GM23338 (cell line): ENCODE results near the gene GM2A.

ENCODE experiments used
- CREB1 ChIP-seq: fragments of 250-450 bp; sonication (Bioruptor Pico); IDR thresholded peaks from 2 replicates; pipeline ENCODE4 v1.5.0; 2020; ENCODE audit warnings: low read depth, mild to moderate bottlenecking, moderate library complexity
- CTCF ChIP-seq, 2 experiments: fragments of 200-600 bp in 1 of 2; sonication (generic) in 1 of 2; conservative IDR thresholded peaks; 2 replicates each; pipeline versions ENCODE4 v1.5.1 to v1.6.1; 2016 to 2017; ENCODE audit warnings: antibody characterized with exemption in 2 of 2, low read depth in 2 of 2, mild to moderate bottlenecking in 2 of 2, moderate library complexity in 1 of 2
- EZH2 ChIP-seq: fragments of 200-600 bp; sonication (generic); IDR thresholded peaks from one replicate; pipeline ENCODE4 v1.8.0; 2017; ENCODE audit warnings: antibody characterized with exemption, mild to moderate bottlenecking, low read depth; ENCODE audit not compliant: unreplicated experiment
- EZH2phosphoT487 ChIP-seq: fragments of 200-600 bp; sonication (generic); IDR thresholded peaks from one replicate; pipeline ENCODE4 v1.8.1; 2018; ENCODE audit warnings: antibody characterized with exemption; ENCODE audit not compliant: unreplicated experiment
- JUNB ChIP-seq: IDR thresholded peaks from one replicate; pipeline ENCODE4 v1.6.1; 2016; ENCODE audit warnings: antibody characterized with exemption; ENCODE audit not compliant: unreplicated experiment
- POLR2AphosphoS5 ChIP-seq: IDR thresholded peaks from 2 replicates; pipeline ENCODE4 v1.6.1; 2016; ENCODE audit warnings: antibody characterized with exemption, low read depth
- REST ChIP-seq: IDR thresholded peaks from one replicate; pipeline ENCODE4 v1.6.1; 2018; ENCODE audit warnings: antibody characterized with exemption; ENCODE audit not compliant: unreplicated experiment

GRCh38 chr5:151259931-151260330, 6.9 kb downstream of the GM2A start:
- TF ChIP-seq CTCF (conservative IDR thresholded peaks at IDR 0.05; ENCODE audit: low read depth in 2 of 2) (no peak), POLR2AphosphoS5 (no peak), EZH2phosphoT487 (no peak), EZH2 (no peak), CREB1 (CRISPR knock-in tag) (no peak), REST (no peak), JUNB (no peak)
